HG03342 (cell line): ENCODE results near the gene APOBR.
"Not testable (repeated sequence)": the region's sequence is repeated elsewhere in the genome, so short reads cannot be mapped to it uniquely, and the experiment has no call there.

ENCODE experiments used
- ATAC-seq: cut with Tn5 transposase; IDR thresholded peaks from one replicate; pipeline ENCODE4 v1.9.1; 2021; ENCODE audit warnings: mild to moderate bottlenecking, moderate library complexity; ENCODE audit not compliant: unreplicated experiment

APOBR gene

DNA sequence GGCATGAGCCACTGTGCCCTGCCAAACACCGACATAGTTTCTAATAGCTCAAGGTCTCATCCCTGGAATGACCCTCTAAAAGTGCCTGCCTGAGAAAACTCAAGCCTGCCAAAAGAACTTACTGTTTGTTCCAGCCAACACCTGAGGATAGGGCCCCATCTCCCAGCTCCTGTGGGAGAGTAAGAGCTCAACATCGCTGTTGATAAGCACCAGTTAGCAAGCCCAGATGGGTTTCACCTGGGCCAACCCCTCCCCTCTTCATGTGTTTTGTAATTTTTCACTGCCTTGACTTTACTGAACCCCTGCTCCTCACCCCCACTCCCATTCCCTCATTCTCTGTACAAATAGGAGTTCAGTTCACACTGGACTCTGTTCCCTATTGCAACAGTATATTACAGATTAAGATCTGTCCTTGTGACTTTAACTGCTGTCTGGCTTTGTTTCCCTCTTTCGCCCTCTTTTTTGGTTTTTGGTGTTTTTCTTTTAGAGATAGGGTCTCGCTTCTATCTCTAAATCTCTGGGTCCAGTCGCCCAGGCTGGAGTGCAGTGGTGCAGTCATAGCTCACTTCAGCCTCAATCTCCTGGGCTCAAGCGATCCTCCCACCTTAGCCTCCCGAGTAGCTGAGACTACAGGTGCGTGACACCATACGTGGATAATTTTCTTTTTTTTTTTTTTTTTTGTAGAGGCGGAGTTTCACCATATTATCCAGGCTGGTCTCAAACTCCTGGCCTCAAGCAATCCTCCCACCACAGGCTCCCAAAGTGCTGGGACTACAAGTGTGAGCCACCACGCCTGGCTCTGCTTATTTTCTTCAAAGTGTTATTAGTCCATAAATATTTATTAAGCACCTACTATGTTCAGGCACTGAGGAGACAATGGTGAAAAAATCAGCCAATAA, 32.0 kb downstream of the APOBR start:
- no peak for ATAC-seq

DNA sequence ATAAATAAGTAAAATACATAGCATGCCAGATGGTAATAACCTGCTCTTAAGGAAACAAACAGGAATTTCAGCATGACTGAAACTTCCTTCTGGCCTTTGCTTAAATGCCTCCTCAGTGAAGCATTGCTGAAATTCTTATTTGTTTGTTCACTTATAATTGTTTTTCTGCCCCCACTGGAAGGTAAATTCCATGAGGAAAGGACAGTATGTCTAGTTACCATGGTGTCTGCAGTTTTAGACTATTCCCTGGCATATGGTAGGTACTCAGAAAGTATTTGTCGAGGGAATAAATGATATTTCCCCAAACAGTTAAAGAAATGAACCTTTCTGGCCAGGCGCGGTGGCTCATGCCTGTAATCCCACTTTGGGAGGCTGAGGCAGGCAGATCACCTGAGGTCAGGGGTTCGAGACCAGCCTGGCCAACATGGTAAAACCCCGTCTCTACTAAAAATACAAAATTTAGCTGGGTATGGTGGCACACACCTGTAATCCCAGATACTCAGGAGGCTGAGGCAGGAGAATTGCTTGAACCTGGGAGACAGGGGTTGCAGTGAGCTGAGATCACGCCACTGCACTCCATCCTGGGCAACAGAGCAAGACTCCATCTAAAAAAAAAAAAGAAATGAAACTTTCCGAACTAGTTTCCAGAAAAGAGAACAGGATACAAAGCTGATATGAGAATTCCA, 32.8 kb downstream of the APOBR start:
- ATAC-seq: not testable (repeated sequence)

DNA sequence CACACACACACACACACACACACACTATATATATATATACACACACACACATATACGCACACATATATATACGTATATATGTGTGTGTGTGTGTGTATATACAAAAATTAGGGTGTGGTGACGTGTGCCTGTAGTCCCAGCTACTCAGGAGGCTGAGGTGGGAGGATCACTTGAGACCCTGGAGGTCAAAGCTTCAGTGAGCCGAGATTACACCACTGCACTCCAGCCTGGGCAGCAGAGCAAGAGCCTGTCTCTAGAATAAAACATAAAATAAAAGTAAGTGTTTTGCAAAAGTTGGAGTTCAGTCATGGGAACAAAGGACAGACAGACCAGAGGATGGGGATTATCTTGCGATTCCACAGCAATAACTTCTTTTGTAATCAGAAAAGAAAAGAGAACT, 33.5 kb downstream of the APOBR start:
- ATAC-seq: no peak

DNA sequence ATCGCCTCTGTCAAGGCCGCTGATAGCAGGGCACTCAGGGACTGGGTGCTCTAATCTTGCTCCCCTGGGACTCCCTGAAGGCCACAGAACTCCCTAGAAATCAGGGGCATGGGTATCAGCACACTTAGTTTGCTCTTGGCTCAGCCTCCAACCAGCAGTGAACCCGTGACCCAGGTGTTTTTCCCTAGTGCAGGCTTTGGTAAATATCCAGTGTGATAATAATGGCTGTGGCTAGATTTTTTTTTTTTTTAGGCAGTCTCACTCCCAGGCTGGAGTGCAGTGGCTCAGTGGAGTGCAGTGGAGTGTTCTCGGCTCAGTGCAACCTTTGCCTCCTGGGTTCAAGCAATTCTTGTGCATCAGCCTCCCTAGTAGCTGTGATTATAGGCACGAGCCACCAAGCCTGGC, 34.0 kb downstream of the APOBR start:
- no peak for ATAC-seq

DNA sequence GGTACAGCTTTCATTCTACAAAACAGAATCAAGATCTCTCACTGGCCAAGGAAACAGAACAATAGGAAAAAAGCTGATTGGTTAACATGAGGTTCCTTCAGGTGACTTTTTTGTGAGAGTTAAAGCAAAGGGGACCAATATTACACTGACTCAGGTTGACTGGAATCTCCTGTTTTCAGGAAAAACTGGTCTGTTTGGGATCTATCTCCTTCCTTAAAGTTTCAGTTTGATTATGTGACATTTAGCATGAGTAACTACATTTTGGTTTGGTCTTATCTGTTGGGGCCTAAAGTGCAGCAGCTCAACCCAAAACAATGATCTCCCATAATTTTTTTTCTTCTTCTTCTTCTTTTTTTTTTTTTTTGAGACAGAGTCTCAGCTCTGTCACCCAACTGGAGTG, 34.7 kb downstream of the APOBR start:
- no peak for ATAC-seq

DNA sequence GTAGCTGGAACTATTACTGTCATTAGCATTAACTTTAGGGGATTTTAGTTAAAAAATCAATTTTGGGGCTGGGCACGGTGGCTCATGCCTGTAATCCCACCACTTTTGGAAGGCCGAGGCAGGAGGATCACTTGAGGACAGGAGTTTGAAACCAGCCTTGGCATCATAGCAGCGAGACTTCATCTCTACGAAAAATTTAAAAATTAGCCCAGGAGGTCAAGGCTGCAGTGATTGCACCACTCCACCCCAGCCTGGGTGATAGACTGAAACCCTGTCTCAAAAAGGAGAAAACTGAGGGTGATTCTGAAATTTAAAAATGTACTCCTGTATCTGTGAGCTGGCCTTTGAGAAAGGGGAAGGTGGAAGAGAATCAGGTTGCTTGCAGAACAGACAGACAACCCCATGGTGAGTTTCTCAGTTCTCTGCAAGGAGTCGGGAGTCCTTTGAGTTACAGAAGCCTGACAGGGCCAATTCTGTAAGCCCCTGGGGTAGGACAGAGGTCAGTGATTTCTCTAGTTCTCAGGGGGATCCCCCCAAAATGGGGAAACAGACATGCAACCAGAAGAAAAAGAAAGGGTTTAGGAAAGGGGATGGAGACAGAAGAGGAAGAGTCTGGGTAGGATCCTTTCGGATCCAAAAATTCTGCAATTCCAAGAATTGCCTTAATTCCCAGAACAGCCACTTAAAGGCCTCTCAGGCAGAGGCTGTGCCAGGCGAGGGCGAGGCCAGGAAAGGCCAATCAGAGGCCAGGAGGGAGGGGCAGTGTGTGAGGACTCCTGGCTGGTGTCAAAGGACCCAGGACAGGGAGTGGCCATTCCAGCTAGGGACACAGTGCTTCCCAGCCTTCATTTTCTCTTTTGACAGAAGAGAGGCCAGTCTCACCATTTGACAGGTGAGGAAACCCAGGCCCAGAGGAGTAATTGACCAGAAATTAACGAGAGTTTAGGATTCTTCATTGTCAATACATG, 37.6 kb downstream of the APOBR start:
- no peak for ATAC-seq

DNA sequence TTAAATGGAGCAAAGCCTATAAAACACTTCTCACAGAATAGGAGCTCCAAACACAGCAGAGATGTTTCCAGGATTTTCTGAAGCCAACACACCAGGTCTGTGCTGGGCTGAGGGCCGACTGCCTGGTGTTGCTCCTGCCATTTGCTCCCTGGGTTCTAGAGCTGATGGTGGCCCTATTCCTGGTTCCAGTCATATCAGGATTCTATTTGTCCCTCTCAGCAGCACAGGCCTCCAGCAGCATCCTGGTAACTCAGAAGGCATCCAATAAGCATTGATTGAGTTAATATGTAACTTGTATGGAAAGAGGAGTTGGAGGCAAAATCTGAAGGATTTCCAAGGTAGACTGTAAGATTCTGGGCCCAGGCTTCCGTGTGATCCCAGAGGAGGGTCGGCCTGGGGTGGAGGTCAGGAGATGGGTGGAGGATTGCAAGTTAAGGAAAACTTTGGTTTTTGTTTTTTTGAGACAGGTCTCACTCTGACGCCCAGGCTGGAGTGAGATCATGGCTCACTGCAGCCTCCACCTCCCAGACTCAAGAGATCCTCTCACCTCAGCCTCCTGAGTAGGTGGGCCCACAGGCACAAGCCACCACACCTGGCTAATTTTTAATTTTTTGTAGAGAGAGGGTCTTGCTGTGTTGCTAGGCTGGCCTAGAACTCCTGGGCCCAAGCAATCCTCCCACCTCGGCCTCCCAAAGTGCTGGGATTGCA, 38.7 kb downstream of the APOBR start:
- ATAC-seq: no peak

DNA sequence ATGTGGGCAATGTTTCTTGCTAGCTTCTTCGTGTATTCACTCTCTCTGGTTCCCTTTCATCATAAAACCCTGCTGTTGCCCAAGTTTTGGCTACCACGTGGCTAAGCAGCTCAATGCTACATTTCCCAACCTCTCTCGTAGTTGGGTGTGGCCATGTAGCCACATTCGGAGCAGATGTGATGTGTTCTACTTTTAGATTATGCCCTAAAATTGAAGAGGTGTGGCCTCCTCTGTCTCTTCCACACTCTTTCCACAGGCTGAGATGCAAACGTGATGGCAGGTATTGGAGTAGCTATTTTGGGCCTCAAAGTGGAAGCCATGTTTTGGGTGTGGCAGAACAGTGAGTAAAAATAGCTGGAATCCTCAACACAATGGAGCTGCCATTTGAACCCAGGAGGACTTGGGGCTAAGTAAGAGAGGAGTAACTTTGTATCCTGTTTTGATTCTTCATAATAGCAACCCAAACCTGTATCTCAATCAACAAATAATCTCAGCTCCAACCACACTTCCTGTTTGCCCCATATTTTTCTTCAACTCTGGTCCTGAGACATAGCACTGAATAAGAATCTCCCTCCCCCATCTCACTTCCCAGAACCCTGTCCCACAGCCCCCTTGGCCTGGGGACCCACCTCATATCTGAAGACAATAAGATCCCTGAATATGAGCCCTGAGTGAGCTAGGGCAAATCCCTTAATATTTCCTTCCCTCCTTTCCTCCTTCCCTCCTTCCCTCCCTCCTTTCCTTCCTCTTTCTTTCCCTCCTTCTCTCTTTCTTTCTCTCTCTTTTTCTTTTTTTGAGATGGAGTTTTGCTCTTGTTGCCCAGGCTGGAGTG, 40.3 kb downstream of the APOBR start:
- ATAC-seq: no peak

DNA sequence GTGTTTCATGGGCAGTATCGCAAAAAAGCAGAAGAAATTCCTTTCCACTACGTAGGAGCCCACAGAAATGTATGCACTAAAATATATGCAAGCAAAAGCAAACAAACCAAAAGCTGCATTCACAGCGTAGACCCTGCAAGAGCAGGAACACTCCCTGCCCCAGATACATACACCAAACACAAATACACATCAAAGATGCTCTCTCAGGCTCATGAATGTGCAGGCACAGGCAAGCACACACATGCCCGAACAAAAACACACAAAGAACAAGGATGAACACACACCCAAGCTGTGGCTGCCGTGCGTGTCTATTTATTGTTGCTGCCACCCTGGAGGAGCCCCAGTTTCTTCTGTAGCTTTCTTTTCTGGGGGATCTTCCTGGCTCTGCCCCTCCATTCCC, 42.6 kb downstream of the APOBR start:
- ATAC-seq: no peak

DNA sequence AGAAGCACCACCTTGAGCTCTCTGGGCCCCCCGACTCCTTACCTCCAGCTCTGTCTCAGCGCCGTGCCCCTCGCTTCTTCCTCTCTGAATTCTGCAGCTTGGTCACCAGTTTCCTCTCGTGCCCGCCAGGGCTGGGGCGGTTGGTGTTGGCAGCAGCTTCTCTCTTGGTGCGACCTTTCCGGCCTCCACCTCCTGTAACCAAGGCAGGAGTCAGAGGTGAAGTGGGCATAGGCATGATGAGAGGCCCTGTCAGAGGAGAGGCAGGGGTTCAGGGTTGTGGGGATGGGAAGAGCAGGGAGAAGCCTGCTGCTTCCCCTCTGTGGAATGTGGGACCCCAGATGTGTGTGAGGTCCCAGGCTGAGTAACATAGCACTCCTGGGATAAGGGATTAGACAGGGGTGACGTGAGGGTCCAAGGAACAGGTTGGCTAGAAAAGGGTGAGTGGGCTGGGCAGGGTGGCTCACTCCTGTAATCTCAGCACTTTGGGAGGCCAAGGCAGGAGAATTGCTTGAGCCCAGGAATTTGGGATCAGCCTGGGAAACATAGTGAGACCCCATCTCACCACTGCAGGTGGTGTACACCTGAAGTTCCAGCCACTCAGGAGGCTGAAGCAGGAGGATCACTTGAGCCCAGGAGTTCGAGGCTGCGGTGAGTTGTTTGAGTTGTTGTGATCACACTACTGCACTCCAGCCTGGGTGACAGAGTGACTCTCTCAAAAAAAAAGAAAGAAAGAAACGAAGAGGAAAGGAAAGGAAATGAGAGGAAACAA, 43.7 kb downstream of the APOBR start:
- no peak for ATAC-seq

DNA sequence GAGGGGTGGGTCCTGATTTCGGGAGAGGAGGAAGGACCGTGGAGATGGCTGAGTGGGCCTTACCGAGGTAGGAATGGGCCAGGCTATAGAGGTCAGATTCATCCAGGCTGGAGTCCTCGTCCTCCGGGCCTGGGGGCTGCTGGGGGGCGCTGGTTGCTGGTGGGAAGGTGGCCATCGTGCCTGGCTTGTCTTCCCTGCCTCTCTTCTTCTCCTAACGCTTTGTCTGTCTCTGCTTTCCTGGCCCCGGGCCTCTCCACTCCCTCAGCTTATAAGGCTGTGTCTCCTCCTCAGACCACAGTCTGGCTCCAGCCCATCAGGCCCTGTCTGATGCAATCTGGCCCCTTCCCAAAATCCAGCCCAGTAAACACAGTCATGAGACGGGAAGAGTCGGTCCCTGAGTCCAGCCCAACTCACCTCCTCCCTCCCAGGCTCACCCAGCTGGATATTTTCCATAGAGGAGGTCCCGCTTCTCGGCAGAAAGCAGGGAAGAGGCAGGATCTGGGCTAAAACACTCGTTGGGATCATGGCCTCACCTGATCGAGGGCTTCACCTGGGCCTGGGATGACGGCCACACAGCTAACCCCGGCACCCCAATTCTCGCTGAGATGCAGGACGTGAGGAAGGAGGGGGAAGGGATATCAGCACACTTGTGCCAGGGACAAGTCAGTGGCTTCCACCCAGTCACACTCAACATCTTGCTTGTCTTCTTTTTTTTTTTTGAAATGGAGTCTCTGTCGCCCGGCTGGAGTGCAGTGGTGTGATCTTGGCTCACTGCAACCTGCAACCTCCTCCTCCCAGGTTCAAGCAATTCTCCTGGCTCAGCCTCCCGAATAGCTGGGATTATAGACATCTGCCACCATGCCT, 44.5 kb downstream of the APOBR start, which contains the start of gene NUPR1:
TSS of gene NUPR1 (minus strand) at position 242 of the 864 bp plus-strand sequence. CDS start at position 175, 67 bp downstream.
- no peak for ATAC-seq

DNA sequence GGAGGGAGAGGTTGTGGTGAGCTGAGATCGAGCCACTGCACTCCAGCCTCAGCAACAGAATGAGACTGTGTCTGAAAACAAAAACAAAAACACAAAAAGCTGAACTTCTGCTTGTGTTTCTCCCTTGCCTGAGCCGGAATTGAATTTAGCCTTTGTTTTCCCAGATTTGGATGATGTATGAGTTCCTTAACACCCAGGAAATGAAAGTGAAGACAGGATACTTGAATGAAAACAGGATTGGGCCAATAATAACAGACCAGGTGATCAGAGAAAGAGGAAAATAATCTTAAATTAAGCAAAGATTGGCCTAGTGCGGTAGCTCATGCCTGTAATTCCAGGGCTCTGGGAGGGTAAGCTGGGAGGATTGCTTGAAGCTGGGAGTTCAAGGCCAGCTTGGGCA, 45.9 kb downstream of the APOBR start:
- ATAC-seq: no peak

DNA sequence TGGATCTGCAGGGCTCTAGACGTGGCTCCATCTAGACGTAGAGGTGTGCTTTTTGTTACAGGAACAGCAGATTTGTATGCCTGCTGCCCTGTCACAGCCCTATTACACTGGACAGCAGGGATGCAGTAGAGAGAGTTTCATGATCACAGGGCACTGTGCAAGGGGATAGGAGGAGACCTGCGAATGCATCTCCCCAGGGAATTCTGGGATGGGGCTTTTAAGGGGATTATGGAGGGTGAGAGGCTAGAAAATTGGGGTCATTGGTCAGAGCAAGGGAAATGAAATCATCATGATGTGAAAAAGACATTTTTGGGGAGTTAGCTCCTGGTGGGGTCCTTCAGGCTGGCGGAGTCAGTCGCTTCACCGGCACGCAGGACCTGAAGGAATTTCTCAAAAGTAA, 48.2 kb downstream of the APOBR start:
- no peak for ATAC-seq

DNA sequence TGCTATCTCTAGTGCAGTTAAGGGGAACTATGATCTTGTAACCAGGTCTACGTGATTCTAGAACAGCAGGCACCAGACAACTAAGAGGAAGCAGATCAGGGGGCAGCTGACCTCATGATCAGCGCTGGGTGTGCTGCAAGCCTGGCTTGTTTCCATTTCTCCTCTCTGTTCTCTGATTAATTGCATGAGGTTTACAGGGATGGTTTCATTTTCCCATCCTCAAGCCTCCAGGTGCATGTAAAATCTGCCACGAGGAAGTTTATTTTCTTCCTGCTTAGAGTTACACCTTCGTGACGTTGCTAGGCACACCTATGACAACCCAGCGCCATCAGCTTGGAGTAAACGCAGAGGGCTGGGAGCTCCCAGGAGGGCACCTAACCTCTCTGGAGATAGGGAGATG, 48.6 kb downstream of the APOBR start:
- no peak for ATAC-seq

DNA sequence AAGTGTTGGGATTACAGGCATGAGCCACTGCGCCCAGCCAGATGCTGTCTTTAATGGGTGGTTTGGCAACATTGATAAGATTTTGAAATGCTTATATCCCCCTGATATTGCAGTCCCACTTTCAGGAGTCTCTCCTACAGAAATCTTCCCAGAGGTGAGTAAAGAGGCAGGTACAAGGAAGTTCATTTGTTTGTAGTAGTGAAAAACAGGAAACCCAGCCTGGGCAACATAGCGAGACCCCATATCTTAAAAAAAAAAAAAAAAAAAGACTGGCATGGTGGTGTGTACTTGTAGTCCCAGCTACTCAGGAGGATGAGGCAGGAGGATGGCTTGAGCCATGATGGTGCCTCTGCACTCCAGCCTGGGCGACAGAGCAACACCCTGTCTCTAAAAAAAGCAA, 50.6 kb downstream of the APOBR start:
- no peak for ATAC-seq

DNA sequence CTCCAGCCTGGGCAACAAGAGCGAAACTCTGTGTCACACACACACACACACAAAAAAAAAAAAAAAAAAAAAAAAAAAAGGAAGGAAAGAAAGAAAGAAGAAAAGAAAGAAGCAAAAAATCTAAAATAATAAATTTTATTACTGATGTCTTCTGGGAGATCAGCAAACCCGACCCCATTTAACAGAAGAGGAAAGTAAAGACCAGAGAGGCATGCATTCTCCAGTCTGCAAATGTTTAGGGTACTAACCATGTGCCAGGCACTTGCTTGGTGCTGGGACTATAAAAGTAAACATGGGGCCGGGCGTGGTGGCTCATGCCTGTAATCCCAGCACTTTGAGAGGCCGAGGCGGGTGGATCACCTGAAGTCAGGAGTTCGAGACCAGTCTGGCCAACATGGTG, 51.5 kb downstream of the APOBR start:
- ATAC-seq: not testable (repeated sequence)

DNA sequence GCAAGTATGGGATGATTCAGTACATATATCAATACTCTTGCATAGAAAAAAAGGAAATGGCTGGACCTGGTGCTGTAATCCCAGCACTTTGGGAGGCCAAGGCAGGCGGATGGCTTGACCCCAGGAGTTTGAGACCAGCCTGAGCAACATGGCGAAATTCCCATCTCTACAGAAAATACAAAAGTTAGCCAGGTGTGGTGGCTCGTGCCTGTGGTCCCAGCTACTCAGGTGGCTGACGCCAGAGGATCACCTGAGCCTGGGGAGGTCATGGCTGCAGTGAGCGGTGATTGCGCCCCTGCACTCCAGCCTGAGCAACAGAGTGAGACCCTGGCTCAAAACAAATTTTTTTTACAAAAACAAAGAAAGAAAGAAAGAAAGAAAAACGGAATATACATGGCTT, 52.2 kb downstream of the APOBR start:
- ATAC-seq: no peak

DNA sequence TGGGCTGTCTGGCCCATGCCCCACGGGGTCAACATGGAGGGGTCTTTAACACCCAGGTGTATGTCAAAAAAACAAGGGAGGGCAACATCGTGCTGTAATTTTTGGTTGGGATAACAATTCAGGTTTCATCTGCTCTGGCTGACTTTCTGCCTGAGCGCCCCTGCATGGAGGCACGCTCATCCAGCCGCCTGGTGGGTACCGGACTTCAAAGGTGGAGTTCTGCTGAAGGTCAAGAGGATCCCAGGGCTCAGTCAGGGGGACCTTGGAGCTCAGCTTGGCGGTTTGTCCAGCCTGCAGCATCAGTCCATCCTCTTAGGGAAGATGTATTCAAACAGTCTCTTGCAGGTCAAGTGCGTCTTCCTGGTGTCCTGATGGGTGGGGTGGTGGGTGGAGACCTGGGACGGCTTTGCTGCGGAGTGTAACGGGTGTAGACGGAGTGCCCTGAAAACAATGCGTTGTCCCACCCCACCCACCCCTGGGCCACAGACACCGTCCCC, 53.9 kb downstream of the APOBR start:
- ATAC-seq: no peak
